ENCODE measurements around the gene SLC12A5.

Gene SLC12A5

GRCh38 chr20:46071573-46071972, 42.6 kb downstream of the SLC12A5 start:
- H3K4me3 ChIP-seq (ENCODE audit: low read length), result no peak overlapping the region
- no peaks in the 10 kb centered on the region for H3K9me3 ChIP-seq (ENCODE audit: control insufficient read depth, low read length)
- peaks cover 13% of the 10 kb centered on the region for H3K4me1 ChIP-seq (ENCODE audit: control insufficient read depth, insufficient read depth, low read length)
- H3K27me3 ChIP-seq (replicated peaks; ENCODE audit: control insufficient read depth, insufficient read depth, low read length), result no peaks in the 10 kb centered on the region
- no peak for DNase-seq (ENCODE audit: low read depth)
- H3K36me3 ChIP-seq (ENCODE audit: control insufficient read depth, insufficient read depth, low read length, severe bottlenecking), result peaks cover 59% of the 10 kb centered on the region
- no peak overlapping the region for H3K9ac ChIP-seq (ENCODE audit: low read length)

GRCh38 chr20:46073024-46073423, 44.0 kb downstream of the SLC12A5 start:
- Histone ChIP-seq H3K4me3 (ENCODE audit: low read length) (no peak overlapping the region), H3K4me1 (ENCODE audit: control insufficient read depth, insufficient read depth, low read length) (peaks cover 13% of the 10 kb centered on the region), H3K27me3 (replicated peaks; ENCODE audit: control insufficient read depth, insufficient read depth, low read length) (no peaks in the 10 kb centered on the region), H3K36me3 (ENCODE audit: control insufficient read depth, insufficient read depth, low read length, severe bottlenecking) (peaks cover 53% of the 10 kb centered on the region), H3K9ac (ENCODE audit: low read length) (no peak overlapping the region), H3K9me3 (ENCODE audit: control insufficient read depth, low read length) (no peaks in the 10 kb centered on the region)
- no peak for DNase-seq (ENCODE audit: low read depth)

GRCh38 chr20:46073443-46073842, 44.4 kb downstream of the SLC12A5 start:
- Histone ChIP-seq H3K4me3 (ENCODE audit: low read length) (no peak overlapping the region), H3K27me3 (replicated peaks; ENCODE audit: control insufficient read depth, insufficient read depth, low read length) (no peaks in the 10 kb centered on the region), H3K4me1 (ENCODE audit: control insufficient read depth, insufficient read depth, low read length) (peaks cover 13% of the 10 kb centered on the region), H3K9ac (ENCODE audit: low read length) (no peak overlapping the region), H3K36me3 (ENCODE audit: control insufficient read depth, insufficient read depth, low read length, severe bottlenecking) (peaks cover 53% of the 10 kb centered on the region), H3K9me3 (ENCODE audit: control insufficient read depth, low read length) (no peaks in the 10 kb centered on the region)
- DNase-seq (ENCODE audit: low read depth), result no peak

DNA sequence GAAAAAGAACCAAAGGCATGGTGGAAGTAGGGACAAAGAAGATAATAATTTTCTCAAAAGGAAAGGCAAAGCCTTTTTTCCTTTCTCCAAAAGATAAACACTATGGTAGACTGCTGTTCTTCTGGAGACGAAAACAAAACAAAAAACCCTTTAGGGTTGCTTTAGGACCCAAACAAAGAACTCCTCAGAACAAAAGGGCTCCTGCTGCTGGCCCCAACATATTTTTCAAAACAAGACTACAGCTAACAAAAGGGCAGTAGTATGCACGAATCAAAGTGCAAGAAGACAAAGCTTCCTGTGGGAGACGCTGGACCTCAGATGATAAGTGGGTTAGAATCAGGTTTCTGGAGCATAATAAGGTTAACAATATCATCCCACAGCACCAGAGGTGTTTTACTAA, 45.0 kb downstream of the SLC12A5 start:
- Histone ChIP-seq H3K36me3 (ENCODE audit: control insufficient read depth, insufficient read depth, low read length, severe bottlenecking) (peaks cover 56% of the 10 kb centered on the region), H3K4me1 (ENCODE audit: control insufficient read depth, insufficient read depth, low read length) (peaks cover 13% of the 10 kb centered on the region), H3K4me3 (ENCODE audit: low read length) (no peak overlapping the region)

GRCh38 chr20:46076806-46077205, 47.8 kb downstream of the SLC12A5 start:
- no peaks in the 10 kb centered on the region for H3K4me1 ChIP-seq (ENCODE audit: control insufficient read depth, insufficient read depth, low read length)
- no peaks in the 10 kb centered on the region for H3K9me3 ChIP-seq (ENCODE audit: control insufficient read depth, low read length)
- H3K4me3 ChIP-seq (ENCODE audit: low read length), result no peak overlapping the region
- no peak for DNase-seq (ENCODE audit: low read depth)
- H3K36me3 ChIP-seq (ENCODE audit: control insufficient read depth, insufficient read depth, low read length, severe bottlenecking), result peaks cover 49% of the 10 kb centered on the region
- no peak overlapping the region for H3K9ac ChIP-seq (ENCODE audit: low read length)
- H3K27me3 ChIP-seq (replicated peaks; ENCODE audit: control insufficient read depth, insufficient read depth, low read length), result no peaks in the 10 kb centered on the region

More for the DNA sequence above, 45.0 kb downstream of the SLC12A5 start:
- no peaks in the 10 kb centered on the region for H3K9me3 ChIP-seq (ENCODE audit: control insufficient read depth, low read length)
- H3K27me3 ChIP-seq (replicated peaks; ENCODE audit: control insufficient read depth, insufficient read depth, low read length), result no peaks in the 10 kb centered on the region
- DNase-seq (ENCODE audit: low read depth), result no peak
- H3K9ac ChIP-seq (ENCODE audit: low read length), result no peak overlapping the region

GRCh38 chr20:46077642-46078305, 48.8 kb downstream of the SLC12A5 start:
- Histone ChIP-seq H3K4me3 (ENCODE audit: low read length) (no peak overlapping the region), H3K9me3 (ENCODE audit: control insufficient read depth, low read length) (no peaks in the 10 kb centered on the region), H3K36me3 (ENCODE audit: control insufficient read depth, insufficient read depth, low read length, severe bottlenecking) (peaks cover 49% of the 10 kb centered on the region), H3K4me1 (ENCODE audit: control insufficient read depth, insufficient read depth, low read length) (no peaks in the 10 kb centered on the region), H3K9ac (ENCODE audit: low read length) (no peak overlapping the region), H3K27me3 (replicated peaks; ENCODE audit: control insufficient read depth, insufficient read depth, low read length) (no peaks in the 10 kb centered on the region)
- DNase-seq (ENCODE audit: low read depth), result no peak

DNA sequence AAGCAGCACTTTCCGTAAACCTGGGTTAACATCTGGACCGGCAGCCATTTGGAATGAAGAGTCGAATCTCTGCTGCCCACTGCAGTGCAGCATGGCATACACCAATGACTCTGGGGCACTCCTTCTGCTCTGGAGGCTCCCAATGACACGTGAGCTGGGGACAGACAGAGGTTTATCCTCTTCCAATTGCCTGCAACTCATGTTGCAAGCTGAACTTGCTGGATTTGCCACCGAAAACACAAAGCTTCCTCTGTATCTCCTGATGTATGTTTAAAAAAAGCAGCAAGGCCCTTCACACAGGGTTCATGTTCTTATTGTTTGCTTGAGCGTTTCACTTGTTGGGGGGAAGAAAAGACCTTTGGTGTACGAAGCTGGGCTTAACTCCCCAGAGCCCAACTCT, 49.9 kb downstream of the SLC12A5 start:
- H3K4me1 ChIP-seq (ENCODE audit: control insufficient read depth, insufficient read depth, low read length), result peaks cover 11% of the 10 kb centered on the region
- DNase-seq (ENCODE audit: low read depth), result no peak

GRCh38 chr20:46081074-46081473, 52.1 kb downstream of the SLC12A5 start:
- Histone ChIP-seq H3K9ac (ENCODE audit: low read length) (no peak overlapping the region), H3K4me3 (ENCODE audit: low read length) (no peak overlapping the region), H3K36me3 (ENCODE audit: control insufficient read depth, insufficient read depth, low read length, severe bottlenecking) (peaks cover 25% of the 10 kb centered on the region), H3K27me3 (replicated peaks; ENCODE audit: control insufficient read depth, insufficient read depth, low read length) (no peaks in the 10 kb centered on the region), H3K9me3 (ENCODE audit: control insufficient read depth, low read length) (no peaks in the 10 kb centered on the region), H3K4me1 (ENCODE audit: control insufficient read depth, insufficient read depth, low read length) (peaks cover 27% of the 10 kb centered on the region)
- no peak for DNase-seq (ENCODE audit: low read depth)

More for the DNA sequence above, 49.9 kb downstream of the SLC12A5 start:
- Histone ChIP-seq H3K4me3 (ENCODE audit: low read length) (no peak overlapping the region), H3K9ac (ENCODE audit: low read length) (no peak overlapping the region), H3K27me3 (replicated peaks; ENCODE audit: control insufficient read depth, insufficient read depth, low read length) (no peaks in the 10 kb centered on the region), H3K36me3 (ENCODE audit: control insufficient read depth, insufficient read depth, low read length, severe bottlenecking) (peaks cover 45% of the 10 kb centered on the region), H3K9me3 (ENCODE audit: control insufficient read depth, low read length) (no peaks in the 10 kb centered on the region)

GRCh38 chr20:46083101-46083500, 54.1 kb downstream of the SLC12A5 start:
- Histone ChIP-seq H3K4me1 (ENCODE audit: control insufficient read depth, insufficient read depth, low read length) (peaks cover 46% of the 10 kb centered on the region), H3K4me3 (ENCODE audit: low read length) (no peak overlapping the region), H3K9ac (ENCODE audit: low read length) (no peak overlapping the region), H3K36me3 (ENCODE audit: control insufficient read depth, insufficient read depth, low read length, severe bottlenecking) (peaks cover 16% of the 10 kb centered on the region), H3K27me3 (replicated peaks; ENCODE audit: control insufficient read depth, insufficient read depth, low read length) (no peaks in the 10 kb centered on the region), H3K9me3 (ENCODE audit: control insufficient read depth, low read length) (no peaks in the 10 kb centered on the region)
- DNase-seq (ENCODE audit: low read depth), result no peak

DNA sequence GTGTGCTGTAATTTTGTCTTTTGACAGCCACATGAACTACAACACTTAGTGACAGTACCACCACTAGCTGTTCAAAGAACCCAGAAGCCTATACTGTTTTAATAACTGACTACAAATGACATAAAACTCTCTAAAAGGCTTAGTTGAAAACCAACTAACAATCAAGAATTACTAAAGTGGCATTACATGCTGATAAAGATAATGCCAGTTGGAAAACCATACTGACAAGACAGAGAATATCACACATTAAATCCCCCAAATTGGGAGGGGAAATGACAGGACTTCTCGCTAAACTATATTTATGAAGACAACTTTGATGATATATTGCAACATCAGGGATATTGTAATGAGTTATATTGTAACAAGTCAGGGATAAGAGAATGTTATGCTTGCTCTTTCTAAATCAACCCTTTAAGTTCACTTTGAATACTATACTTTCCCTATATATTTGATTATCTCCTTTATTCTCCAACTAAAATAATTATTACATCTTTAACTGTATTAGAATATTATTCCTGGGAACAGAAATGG, 54.6 kb downstream of the SLC12A5 start:
- DNase-seq (ENCODE audit: low read depth), result no peak
- Histone ChIP-seq H3K27me3 (replicated peaks; ENCODE audit: control insufficient read depth, insufficient read depth, low read length) (no peaks in the 10 kb centered on the region), H3K9me3 (ENCODE audit: control insufficient read depth, low read length) (no peaks in the 10 kb centered on the region), H3K36me3 (ENCODE audit: control insufficient read depth, insufficient read depth, low read length, severe bottlenecking) (peaks cover 11% of the 10 kb centered on the region), H3K4me1 (ENCODE audit: control insufficient read depth, insufficient read depth, low read length) (peaks cover 51% of the 10 kb centered on the region), H3K9ac (ENCODE audit: low read length) (no peak overlapping the region), H3K4me3 (ENCODE audit: low read length) (no peak overlapping the region)

- Histone ChIP-seq H3K9me3 (ENCODE audit: control insufficient read depth, low read length) (no peaks in the 10 kb centered on the region), H3K36me3 (ENCODE audit: control insufficient read depth, insufficient read depth, low read length, severe bottlenecking) (no peaks in the 10 kb centered on the region), H3K4me1 (ENCODE audit: control insufficient read depth, insufficient read depth, low read length) (peaks cover 51% of the 10 kb centered on the region), H3K4me3 (ENCODE audit: low read length) (no peak overlapping the region), H3K27me3 (replicated peaks; ENCODE audit: control insufficient read depth, insufficient read depth, low read length) (no peaks in the 10 kb centered on the region), H3K9ac (ENCODE audit: low read length) (no peak overlapping the region)
- DNase-seq (ENCODE audit: low read depth), result no peak
These were observed 55.8 kb downstream of the SLC12A5 start for GRCh38 chr20:46084805-46085178.
